SKM-1 treated with dmso at 0.1 percent for 144 hours (cell line): ENCODE data around the gene MDM1.
A peak's percentile ranks its signal among the peaks of the same experiment; 100 is the strongest.

Source experiments
- DNase-seq: peaks from one replicate; lab custom pipeline; 2025; ENCODE audit not compliant: unreplicated experiment; lab: John Stamatoyannopoulos, UW

Gene MDM1

GRCh38 chr12:68321140-68321539 lies 11.0 kb downstream of the MDM1 start:
- no peak for DNase-seq

DNA sequence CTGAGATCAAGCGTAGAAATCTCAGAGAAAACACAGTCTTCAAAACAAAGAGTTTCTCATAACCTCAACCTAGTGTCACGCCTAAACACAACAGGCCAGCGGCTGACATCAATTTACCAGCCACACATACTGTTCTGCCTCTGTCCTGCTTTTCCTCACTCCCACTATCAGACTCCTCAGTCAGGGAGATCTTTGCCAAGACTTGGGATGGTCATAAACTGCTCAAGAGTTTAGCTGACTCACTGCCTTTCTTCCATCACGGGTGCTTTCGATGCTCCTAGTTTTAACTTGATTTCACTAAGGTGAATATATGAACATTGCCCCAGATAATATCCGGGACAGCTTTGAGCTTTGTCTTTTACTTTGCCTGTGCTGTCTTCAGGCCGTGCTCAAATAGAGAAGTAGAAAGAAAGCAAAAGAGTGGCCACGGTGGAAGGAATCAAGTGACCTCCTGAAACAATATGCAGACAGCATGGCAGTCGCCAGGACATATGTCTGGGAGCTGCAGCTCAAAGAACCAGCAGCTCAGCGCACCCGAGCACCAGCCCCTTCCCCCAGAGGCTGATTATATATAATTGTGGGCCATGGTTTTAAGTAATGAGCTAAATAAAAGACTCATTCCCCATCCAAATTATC lies 12.1 kb downstream of the MDM1 start:
- no peak for DNase-seq

- DNase-seq: no peak
Measured at GRCh38 chr12:68317047-68317667, 15.0 kb downstream of the MDM1 start.

- no peak for DNase-seq
Measured at GRCh38 chr12:68310370-68310769, 21.8 kb downstream of the MDM1 start.

GRCh38 chr12:68306564-68306963 lies 25.6 kb downstream of the MDM1 start:
- DNase-seq: no peak

GRCh38 chr12:68305278-68305677 lies 26.9 kb downstream of the MDM1 start:
- DNase-seq: no peak

DNA sequence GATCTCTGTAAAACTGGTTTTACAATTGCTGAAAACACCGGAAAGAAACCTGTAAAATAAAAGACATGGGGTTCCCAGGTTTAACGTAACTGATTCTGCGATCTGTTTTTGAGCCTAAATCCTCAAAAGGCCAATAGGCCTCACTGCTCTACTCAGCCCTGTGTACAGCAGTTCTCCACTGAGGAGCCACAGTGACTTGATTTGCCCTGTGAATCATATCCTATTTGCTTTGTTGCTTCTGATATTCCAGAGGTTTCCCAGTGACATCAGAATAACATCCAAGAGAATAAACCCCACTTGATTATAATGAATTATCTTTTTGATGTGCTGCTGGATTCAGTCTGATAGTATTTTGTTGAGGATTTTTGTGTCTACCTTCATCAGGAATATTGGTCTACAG lies 27.5 kb downstream of the MDM1 start:
- DNase-seq: no peak

- no peak for DNase-seq
Measured at GRCh38 chr12:68303850-68304249, 28.3 kb downstream of the MDM1 start.

- DNase-seq: no peak
Measured at GRCh38 chr12:68297929-68298328, 34.2 kb downstream of the MDM1 start.

GRCh38 chr12:68294251-68294650 lies 37.9 kb downstream of the MDM1 start:
- DNase-seq: no peak

DNA sequence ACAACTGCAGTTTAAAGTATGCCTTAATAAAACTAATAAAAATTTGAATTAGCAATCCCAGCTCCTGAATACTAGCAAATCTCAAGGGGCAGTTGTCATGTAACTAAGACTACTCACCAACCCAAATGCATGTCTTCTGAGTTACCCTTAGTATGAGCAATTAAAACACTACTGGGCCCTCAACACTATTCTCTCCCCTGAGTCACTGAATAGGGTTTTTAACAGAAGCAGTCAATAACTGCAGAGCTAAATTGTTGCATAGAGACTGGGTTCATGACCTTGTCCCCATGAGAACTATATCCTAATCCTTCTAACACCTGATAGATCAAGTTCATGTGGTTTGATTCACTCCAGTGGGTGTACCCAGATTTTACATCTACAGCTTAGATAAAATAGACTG lies 38.8 kb downstream of the MDM1 start:
- no peak for DNase-seq

GRCh38 chr12:68292151-68292943 lies 39.8 kb downstream of the MDM1 start:
- DNase-seq: no peak

DNA sequence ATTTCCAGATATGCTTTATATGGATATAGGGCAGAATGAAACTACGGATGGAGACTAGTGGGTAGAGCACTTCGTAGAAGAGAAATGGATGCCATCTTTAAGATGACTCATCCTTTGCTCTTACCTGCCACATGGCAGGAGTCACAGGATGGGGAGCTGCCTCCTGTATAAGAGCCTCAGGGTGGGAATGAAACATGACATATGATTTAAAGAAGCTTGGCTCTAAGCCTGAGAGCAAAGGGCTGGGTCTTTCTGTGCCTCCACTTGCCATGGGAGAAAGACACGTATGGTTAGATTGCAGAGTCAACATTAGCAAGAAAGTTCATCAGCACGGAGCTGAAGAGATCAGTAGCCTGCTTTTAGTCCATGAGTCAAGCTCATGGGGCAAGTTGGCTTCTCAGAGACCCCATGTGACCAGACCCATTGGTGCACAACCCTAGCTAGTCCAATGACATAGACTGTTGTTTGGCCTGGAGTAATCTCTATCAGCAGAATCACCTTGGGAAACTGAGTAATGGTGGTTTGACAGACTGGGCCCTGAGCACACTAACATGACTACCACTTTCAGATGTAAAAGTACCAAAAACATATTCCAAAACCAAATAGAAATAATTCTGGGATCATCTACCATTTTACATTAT lies 40.6 kb downstream of the MDM1 start:
- DNase-seq: no peak

DNA sequence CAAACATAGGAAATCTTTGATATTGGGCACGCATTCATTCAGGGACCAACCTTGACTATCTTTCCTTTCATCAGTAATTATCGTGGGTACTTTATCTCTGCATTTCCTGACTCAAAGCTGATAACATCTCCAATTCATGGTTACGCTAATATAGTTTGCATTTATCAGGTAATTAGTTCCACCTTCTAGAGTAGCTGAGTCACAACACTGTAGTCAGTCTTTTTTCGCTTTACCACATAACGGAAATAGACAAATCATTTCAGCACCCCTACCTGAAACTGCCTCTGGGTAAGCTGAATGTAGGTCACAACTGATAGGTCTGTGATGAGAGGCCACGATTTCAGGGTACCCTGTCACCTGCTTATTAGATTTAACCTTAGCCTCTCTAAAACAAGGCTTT lies 42.0 kb downstream of the MDM1 start:
- DNase-seq: no peak

- DNase-seq: no peak
Measured at GRCh38 chr12:68287106-68287505, 45.1 kb downstream of the MDM1 start.

DNA sequence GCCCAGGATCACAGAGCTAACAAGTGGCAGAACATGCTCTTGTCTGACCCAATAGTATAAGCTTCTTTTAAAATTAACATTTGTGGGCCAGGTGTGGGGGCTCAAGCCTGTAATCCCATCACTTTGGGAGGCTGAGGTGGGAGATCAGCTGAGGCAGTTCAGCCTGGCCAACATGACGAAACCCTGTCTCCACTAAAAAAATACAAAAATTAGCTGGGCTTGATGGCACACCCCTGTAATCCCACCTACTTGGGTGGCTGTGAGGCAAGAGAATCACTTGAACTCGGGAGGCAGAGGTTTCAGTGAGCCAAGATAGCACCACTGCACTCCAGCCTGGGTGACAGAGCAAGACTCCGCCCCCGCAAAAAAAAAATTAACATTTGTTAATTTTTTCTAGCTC lies 45.8 kb downstream of the MDM1 start:
- DNase-seq: no peak

GRCh38 chr12:68285541-68285940 lies 46.6 kb downstream of the MDM1 start:
- no peak for DNase-seq

DNA sequence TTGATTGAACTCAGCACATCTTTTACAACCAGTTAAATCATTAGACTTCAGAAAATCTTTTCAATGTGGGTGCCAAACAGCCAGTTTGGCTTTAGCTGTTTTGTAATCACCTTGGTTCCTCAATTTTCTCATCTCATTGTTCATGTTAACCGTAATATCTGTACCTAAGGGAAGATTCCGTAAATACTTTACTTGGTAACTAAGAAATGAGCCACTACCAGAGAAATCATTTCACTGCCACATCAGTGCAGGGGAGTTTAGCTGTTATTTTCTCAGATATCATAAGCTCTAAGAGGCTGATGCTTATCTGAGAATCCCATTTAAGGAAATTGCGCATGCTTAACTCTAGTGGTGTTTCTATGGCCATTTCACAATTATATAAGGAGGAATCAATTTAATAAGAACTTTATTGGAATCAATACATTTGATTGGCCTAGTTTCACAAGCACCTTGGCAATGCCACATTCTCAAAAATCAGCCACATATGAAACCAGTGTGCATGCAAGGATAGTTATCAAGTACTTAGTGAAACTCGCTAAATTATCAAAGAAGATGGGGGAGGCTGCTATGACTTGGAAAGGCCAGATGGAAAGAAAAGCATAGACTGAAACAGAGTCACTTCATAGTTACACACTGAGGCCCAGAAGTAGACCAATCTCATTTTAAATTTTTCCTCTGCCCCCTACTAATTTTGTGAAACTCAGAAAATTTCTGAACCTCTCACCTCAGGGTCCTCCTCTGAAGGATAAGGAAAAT lies 50.7 kb downstream of the MDM1 start:
- peak; percentile 0 for DNase-seq

DNA sequence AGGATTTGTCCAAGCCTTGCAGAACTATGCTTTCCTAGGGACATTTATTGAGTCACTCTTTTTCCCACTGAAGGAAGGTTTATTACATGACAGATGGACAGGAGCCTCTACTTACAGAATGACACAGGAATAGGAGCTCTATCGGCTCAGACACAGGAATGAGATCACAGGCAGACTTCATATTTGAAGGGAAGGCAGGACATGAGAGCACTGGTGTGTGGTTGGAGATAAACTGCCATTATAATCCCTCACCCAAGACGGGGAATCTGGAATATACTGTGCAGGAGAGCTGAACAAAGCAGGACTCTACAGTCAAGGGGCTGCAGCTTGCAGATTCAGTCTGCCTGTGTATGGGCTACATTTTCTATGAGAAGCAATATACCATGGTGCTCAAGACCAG lies 51.9 kb downstream of the MDM1 start:
- no peak for DNase-seq

DNA sequence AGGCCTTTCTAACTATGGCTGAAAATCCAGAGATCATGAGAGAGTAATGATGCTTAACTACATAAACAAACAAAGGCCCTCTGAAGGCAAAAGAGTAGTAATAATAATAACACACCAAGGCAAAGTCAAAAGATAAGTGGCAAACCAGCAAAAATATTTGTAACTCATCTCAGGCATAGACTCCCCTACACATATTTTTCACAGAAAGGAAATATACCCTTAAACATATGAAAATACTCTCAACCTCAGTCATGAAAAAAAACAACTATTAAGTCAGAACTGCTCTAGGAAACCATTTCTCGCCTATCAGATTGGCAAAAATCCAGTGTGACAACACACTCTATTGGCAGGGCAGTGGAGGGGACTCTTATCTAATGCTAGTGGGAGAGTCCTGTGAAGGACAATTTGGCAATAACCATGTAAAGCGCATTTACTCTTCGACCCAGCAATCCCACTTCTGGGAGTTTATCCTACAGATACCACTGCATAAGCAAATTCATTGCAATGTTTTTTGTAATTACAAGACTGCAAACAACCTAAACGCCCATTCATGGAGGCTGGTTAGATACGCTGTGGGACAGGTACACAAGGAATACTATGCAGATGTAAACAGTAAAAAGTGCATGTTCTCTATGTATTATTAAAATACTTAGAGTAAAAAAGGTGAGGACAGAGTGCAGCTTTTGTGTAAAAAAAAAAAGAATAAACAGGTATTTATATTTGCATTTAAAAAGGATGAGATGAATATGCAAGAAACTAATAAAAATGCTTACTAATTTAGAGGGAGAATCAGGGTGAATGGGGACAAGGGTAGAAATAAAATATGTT lies 52.7 kb downstream of the MDM1 start:
- DNase-seq: no peak
